HEK293T (cell line): ENCODE results near the gene MACROD1.

Experiments used
- ELF4 ChIP-seq: fragments of 450-650 bp; IDR thresholded peaks from 2 replicates; pipeline ENCODE4 v1.6.1; 2017; ENCODE audit warnings: antibody characterized with exemption
- FOXK2 ChIP-seq: fragments of 450-650 bp; IDR thresholded peaks from 2 replicates; pipeline ENCODE4 v1.6.1; 2016; ENCODE audit warnings: mild to moderate bottlenecking
- HDGF ChIP-seq: fragments of 450-650 bp; IDR thresholded peaks from 2 replicates; pipeline ENCODE4 v1.6.1; 2017; ENCODE audit warnings: antibody characterized with exemption, borderline replicate concordance
- SP1 ChIP-seq: fragments of 450-650 bp; IDR thresholded peaks from 2 replicates; pipeline ENCODE4 v1.6.1; 2017

GRCh38 chr11:63952570-63952969 is 213.3 kb downstream of the MACROD1 start:
- TF ChIP-seq ELF4: no peak
- TF ChIP-seq HDGF: no peak
- TF ChIP-seq FOXK2: no peak
- no peak for TF ChIP-seq SP1
